Natural killer cell (primary cell): ENCODE results near the gene NAA25. TPM values are rescaled to one million over a fixed set of nuclear protein-coding genes. Genes with fewer than 3 reads are reported as not detected.

Source experiments
- ATAC-seq, 3 donors: fragments of 150-1000 bp in 2 of 3; fragments of 200-7000 bp in 1 of 3; cut with Tn5 transposase; 1 replicate in 1 of 3; 2 replicates in 2 of 3; pipeline ENCODE4 v1.10.0; 2021; ENCODE audit warnings: mild to moderate bottlenecking in 2 of 3, moderate library complexity in 2 of 3
- DNase-seq, 2 donors: peaks; one replicate each; pipeline versions ENCODE4 v3.0.0 to v3.0.0-alpha.2; 2013 to 2021; ENCODE audit warnings: mixed read lengths in 1 of 2
- H3K27ac ChIP-seq: one replicate; pipeline ENCODE4 v1.5.1; 2013; ENCODE audit warnings: mild to moderate bottlenecking, low read length
- H3K27me3 ChIP-seq: one replicate; pipeline ENCODE4 v1.6.1; 2013; ENCODE audit warnings: low read length; ENCODE audit not compliant: control insufficient read depth, insufficient read depth
- H3K36me3 ChIP-seq: one replicate; pipeline ENCODE4 v1.6.1; 2013; ENCODE audit warnings: low read length; ENCODE audit not compliant: control insufficient read depth, insufficient read depth
- H3K4me1 ChIP-seq: one replicate; pipeline ENCODE4 v1.6.1; 2013; ENCODE audit warnings: low read length; ENCODE audit not compliant: control insufficient read depth, insufficient read depth
- H3K4me3 ChIP-seq: one replicate; pipeline ENCODE4 v1.5.1; 2013; ENCODE audit warnings: low read length
- H3K9me3 ChIP-seq: one replicate; pipeline ENCODE4 v1.6.1; 2013; ENCODE audit warnings: low read length; ENCODE audit not compliant: control insufficient read depth, insufficient read depth
- H3K27ac Mint-ChIP-seq, 2 donors: one replicate each; pipeline ENCODE4 v1.8.0; 2022; ENCODE audit warnings: mild to moderate bottlenecking in 2 of 2, mixed read lengths in 2 of 2, moderate library complexity in 1 of 2
- H3K27me3 Mint-ChIP-seq, 2 donors: one replicate each; pipeline ENCODE4 v1.8.0; 2022; ENCODE audit warnings: low read depth in 2 of 2, mixed read lengths in 2 of 2
- H3K36me3 Mint-ChIP-seq: one replicate; pipeline ENCODE4 v1.8.0; 2022; ENCODE audit warnings: mixed read lengths
- H3K4me1 Mint-ChIP-seq, 2 donors: one replicate each; pipeline ENCODE4 v1.8.0; 2022; ENCODE audit warnings: mixed read lengths in 2 of 2
- H3K4me3 Mint-ChIP-seq: one replicate; pipeline ENCODE4 v1.8.0; 2022; ENCODE audit warnings: mild to moderate bottlenecking, moderate library complexity, mixed read lengths
- H3K9me3 Mint-ChIP-seq, 2 donors: one replicate each; pipeline ENCODE4 v1.8.0; 2022; ENCODE audit warnings: mixed read lengths in 2 of 2
- CTCF ChIP-seq: fragments of 200-600 bp; IDR thresholded peaks from one replicate; pipeline ENCODE4 v1.8.0; 2022; ENCODE audit warnings: antibody characterized with exemption
- WGBS: methylation state at CpG from one replicate; pipeline ENCODE4 v1.1.7; 2013; ENCODE audit warnings: missing lambda C conversion rate; ENCODE audit not compliant: insufficient coverage; 5-methylcytosine and 5-hydroxymethylcytosine counted together
- intact Hi-C: fragments of 100-400 bp; cut with micrococcal nuclease; formaldehyde crosslinking; loops from one replicate; pipeline ENCODE4 v1.14.2; 2022
- total RNA-seq, 4 donors: library from RNA; stranded (reverse); fragments of 120-200 nt in 1 of 4; gene quantifications; one replicate each; pipeline versions ENCODE4 v1.2.3 to v1.2.4, GENCODE V29; 2013 to 2022

NAA25 gene
- total RNA-seq, 3 donors from 2014 or later (not counting 1 experiment from before 2014, with no cell fraction given), result 25.8 to 34.4 (median 30.7) TPM

- Histone ChIP-seq H3K36me3 (no peaks in the 10 kb centered on the region), H3K9me3 (no peaks in the 10 kb centered on the region), H3K4me3 (no peak overlapping the region), H3K4me1 (peaks cover 22% of the 10 kb centered on the region), H3K27me3 (no peaks in the 10 kb centered on the region), H3K27ac (no peak overlapping the region)
- Mint-ChIP-seq H3K9me3 (no peaks in the 10 kb centered on the region), H3K27ac (no peak overlapping the region), H3K27me3 (no peaks in the 10 kb centered on the region), H3K4me1 (peaks cover 19 to 26% of the 10 kb centered on the region in 2 donors), H3K36me3 (no peaks in the 10 kb centered on the region), H3K4me3 (no peak overlapping the region)
- no peak for ATAC-seq
- DNase-seq, result no peak
- WGBS, result 87% methylated on average over 9 of the region's 9 CpGs
- intact Hi-C loops, result no loop called here
- no peak for TF ChIP-seq CTCF
These were observed 100.6 kb downstream of the NAA25 start for GRCh38 chr12:112007945-112008344.

GRCh38 chr12:112005419-112006395 lies 102.9 kb downstream of the NAA25 start:
- Mint-ChIP-seq H3K9me3 (no peaks in the 10 kb centered on the region), H3K4me1 (peaks cover 13 to 17% of the 10 kb centered on the region in 2 donors), H3K4me3 (no peak overlapping the region), H3K27ac (peak overlapping the region in 1 of 2 donors; percentile 2), H3K27me3 (no peaks in the 10 kb centered on the region), H3K36me3 (no peaks in the 10 kb centered on the region)
- Histone ChIP-seq H3K4me1 (peaks cover 13% of the 10 kb centered on the region), H3K27ac (no peak overlapping the region), H3K27me3 (no peaks in the 10 kb centered on the region), H3K9me3 (no peaks in the 10 kb centered on the region), H3K36me3 (no peaks in the 10 kb centered on the region), H3K4me3 (no peak overlapping the region)
- ATAC-seq (no peak), DNase-seq (no peak)
- intact Hi-C loops, result no loop called here
- no peak for TF ChIP-seq CTCF
- WGBS, result 94% methylated on average over 6 of the region's 6 CpGs

GRCh38 chr12:112004041-112004440 lies 104.5 kb downstream of the NAA25 start:
- no peaks in the 10 kb centered on the region for H3K27me3 ChIP-seq
- no peak overlapping the region for H3K4me3 ChIP-seq
- no peak overlapping the region for H3K27ac Mint-ChIP-seq
- no peaks in the 10 kb centered on the region for H3K27me3 Mint-ChIP-seq
- WGBS, result 97% methylated on average over 3 of the region's 3 CpGs
- H3K4me1 ChIP-seq, result peaks cover 19% of the 10 kb centered on the region
- no peak for ATAC-seq
- intact Hi-C loops, result no loop called here
- H3K4me1 Mint-ChIP-seq, result peaks cover 12 to 22% of the 10 kb centered on the region in 2 donors
- no peaks in the 10 kb centered on the region for H3K9me3 Mint-ChIP-seq
- no peak for DNase-seq
- H3K36me3 ChIP-seq, result no peaks in the 10 kb centered on the region
- no peak for TF ChIP-seq CTCF
- H3K9me3 ChIP-seq, result no peaks in the 10 kb centered on the region
- no peak overlapping the region for H3K27ac ChIP-seq
- H3K4me3 Mint-ChIP-seq, result no peak overlapping the region
- no peaks in the 10 kb centered on the region for H3K36me3 Mint-ChIP-seq
